BJ (cell line): Measurements from ENCODE around the gene SOWAHA. TPM values are rescaled to one million over a fixed set of nuclear protein-coding genes. Genes with fewer than 3 reads are reported as not detected.

Experiments used
- CTCF ChIA-PET: fragments of 350-600 bp; formaldehyde crosslinking; extraction: SDS; loops from one replicate; lab custom pipeline; 2021; ENCODE audit warnings: antibody characterized with exemption, inconsistent platforms; lab: Yijun Ruan, JAX
- POLR2A ChIA-PET: fragments of 300-600 bp; sonication (Branson Sonifier 250); formaldehyde crosslinking; extraction: SDS; loops from one replicate; lab custom pipeline; 2021; ENCODE audit warnings: antibody characterized with exemption; lab: Charles Lee
- DNase-seq: peaks from one replicate; pipeline ENCODE4 v3.0.0-alpha.2; 2011; ENCODE audit warnings: low read depth
- H3K27me3 ChIP-seq: 2 replicates; pipeline ENCODE4 v1.6.0; 2011; ENCODE audit warnings: low read length; ENCODE audit not compliant: control insufficient read depth, insufficient read depth
- H3K36me3 ChIP-seq: 2 replicates; pipeline ENCODE4 v1.5.1; 2011; ENCODE audit warnings: low read length; ENCODE audit not compliant: control insufficient read depth, insufficient read depth
- H3K4me3 ChIP-seq: 2 replicates; pipeline ENCODE4 v1.5.1; 2011; ENCODE audit warnings: low read depth, mild to moderate bottlenecking, control low read depth, low read length
- CTCF ChIP-seq: IDR thresholded peaks from 2 replicates; pipeline ENCODE4 v1.5.1; 2011; ENCODE audit warnings: low read depth, mild to moderate bottlenecking, control low read depth, inconsistent platforms, low read length, moderate library complexity; ENCODE audit not compliant: insufficient read depth
- polyA plus RNA-seq: library from polyadenylated mRNA; depleted of rRNA; stranded (reverse); fragments of >200 nt; gene quantifications from 2 replicates; pipeline ENCODE4 v1.2.3, GENCODE V29; 2011

Gene SOWAHA
- polyA plus RNA-seq, 1 experiment = not detected

DNA sequence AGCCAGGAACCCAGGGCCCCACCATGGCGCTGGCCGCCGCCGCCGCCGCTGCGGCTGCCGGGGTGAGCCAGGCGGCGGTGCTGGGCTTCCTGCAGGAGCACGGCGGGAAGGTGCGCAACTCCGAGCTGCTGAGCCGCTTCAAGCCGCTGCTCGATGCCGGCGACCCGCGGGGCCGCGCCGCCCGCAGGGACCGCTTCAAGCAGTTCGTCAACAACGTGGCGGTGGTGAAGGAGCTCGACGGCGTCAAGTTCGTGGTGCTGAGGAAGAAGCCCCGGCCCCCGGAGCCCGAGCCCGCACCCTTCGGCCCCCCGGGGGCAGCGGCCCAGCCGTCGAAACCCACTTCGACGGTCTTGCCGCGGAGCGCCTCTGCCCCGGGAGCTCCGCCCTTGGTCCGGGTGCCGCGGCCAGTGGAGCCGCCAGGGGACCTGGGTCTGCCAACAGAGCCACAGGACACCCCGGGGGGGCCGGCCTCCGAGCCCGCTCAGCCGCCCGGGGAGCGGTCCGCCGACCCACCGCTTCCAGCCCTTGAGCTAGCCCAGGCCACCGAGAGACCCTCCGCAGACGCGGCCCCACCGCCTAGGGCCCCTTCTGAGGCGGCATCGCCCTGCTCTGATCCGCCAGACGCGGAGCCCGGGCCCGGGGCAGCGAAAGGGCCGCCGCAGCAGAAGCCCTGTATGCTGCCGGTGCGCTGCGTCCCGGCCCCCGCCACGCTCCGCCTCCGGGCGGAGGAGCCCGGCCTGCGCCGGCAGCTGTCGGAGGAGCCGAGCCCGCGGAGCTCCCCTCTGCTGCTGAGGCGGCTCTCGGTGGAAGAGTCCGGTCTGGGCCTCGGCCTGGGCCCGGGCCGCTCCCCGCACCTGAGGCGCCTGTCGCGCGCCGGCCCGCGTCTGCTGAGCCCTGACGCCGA, 749 bp downstream of the SOWAHA start:
- Histone ChIP-seq H3K36me3 (no peaks in the 10 kb centered on the region; the same call in 1 of the 2 replicates), H3K4me3 (peak overlapping the region; percentile 16; the same call in 1 of the 2 replicates), H3K27me3 (peaks cover 18% of the 10 kb centered on the region)
- POLR2A ChIA-PET = interaction anchor here (0.5 kb wide), 1 partner anchor 14 kb away, joined by 20 read pairs; no protein-coding TSS in a partner anchor
- no peak for DNase-seq
- TF ChIP-seq CTCF = no peak
- CTCF ChIA-PET = interaction anchor here (0.6 to 9.4 kb wide), 8 partner anchors 12 to 313 kb away, joined by 3 to 102 read pairs (median 3); no protein-coding TSS in a partner anchor

- Histone ChIP-seq H3K36me3 (no peaks in the 10 kb centered on the region; the same call in 1 of the 2 replicates), H3K4me3 (no peak overlapping the region), H3K27me3 (peaks cover 18% of the 10 kb centered on the region)
- POLR2A ChIA-PET = interaction anchor here (0.8 kb wide), 1 partner anchor 60 kb away, joined by 3 read pairs; no protein-coding TSS in a partner anchor
- TF ChIP-seq CTCF = no peak
- CTCF ChIA-PET = interaction anchor here (0.7 to 9.4 kb wide), 6 partner anchors 13 to 314 kb away, joined by 3 to 102 read pairs (median 4); no protein-coding TSS in a partner anchor
- DNase-seq = no peak
Measured at GRCh38 chr5:132814503-132815294, 1.6 kb downstream of the SOWAHA start.

- POLR2A ChIA-PET = interaction anchor here (0.8 kb wide), 1 partner anchor 61 kb away, joined by 3 read pairs; no protein-coding TSS in a partner anchor
Measured at GRCh38 chr5:132815454-132815853, 2.4 kb downstream of the SOWAHA start.

DNA sequence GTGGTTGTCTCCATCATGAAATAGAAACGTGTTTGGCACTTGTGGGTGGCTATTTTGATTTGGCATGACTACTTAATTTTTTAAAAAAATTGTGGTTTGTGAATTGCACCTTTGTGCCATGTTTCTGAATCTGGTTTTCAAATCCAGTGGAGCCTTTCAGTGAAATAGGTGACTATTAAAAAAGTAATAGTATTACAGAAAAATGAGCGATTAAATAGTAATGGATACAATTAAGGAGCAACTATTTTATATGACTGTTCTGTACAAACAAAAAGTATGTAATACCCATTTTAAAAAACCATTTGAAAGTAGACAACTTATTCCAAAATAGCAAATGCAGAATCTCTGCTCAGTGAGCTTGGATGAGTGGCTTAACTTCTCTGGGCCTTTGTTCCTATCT, 3.0 kb downstream of the SOWAHA start:
- CTCF ChIA-PET = interaction anchor here (1.7 to 9.4 kb wide), 2 partner anchors 39 to 61 kb away, joined by 4 to 102 read pairs; no protein-coding TSS in a partner anchor
- DNase-seq = no peak

More at GRCh38 chr5:132815454-132815853, 2.4 kb downstream of the SOWAHA start:
- CTCF ChIA-PET = interaction anchor here (0.7 to 9.4 kb wide), 3 partner anchors 13 to 60 kb away, joined by 4 to 102 read pairs (median 4); no protein-coding TSS in a partner anchor
- H3K4me3 ChIP-seq = no peak overlapping the region
- no peak for TF ChIP-seq CTCF
- DNase-seq = no peak
- peaks cover 17% of the 10 kb centered on the region for H3K27me3 ChIP-seq
- H3K36me3 ChIP-seq = no peaks in the 10 kb centered on the region; the same call in 1 of the 2 replicates

More for the DNA sequence above, 3.0 kb downstream of the SOWAHA start:
- no peaks in the 10 kb centered on the region; the same call in 1 of the 2 replicates for H3K36me3 ChIP-seq
- no peak for TF ChIP-seq CTCF
- peaks cover 16% of the 10 kb centered on the region for H3K27me3 ChIP-seq
- no peak overlapping the region for H3K4me3 ChIP-seq
- POLR2A ChIA-PET = interaction anchor here (0.8 kb wide), 1 partner anchor 62 kb away, joined by 3 read pairs; no protein-coding TSS in a partner anchor
